B cell (primary cell): ENCODE measurements around the gene MYH7. TPM values are rescaled to one million over a fixed set of nuclear protein-coding genes. Genes with fewer than 3 reads are reported as not detected.
A peak's percentile ranks its signal among the peaks of the same experiment; 100 is the strongest.

Source experiments
- ATAC-seq: fragments of 200-7000 bp; cut with Tn5 transposase; one replicate; pipeline ENCODE4 v1.10.0; 2021; ENCODE audit warnings: low read depth, mild to moderate bottlenecking, moderate number of reproducible peaks, moderate library complexity
- CTCF ChIA-PET: fragments of 350-600 bp; sonication (Branson Sonifier 250); formaldehyde crosslinking; loops from one replicate; lab custom pipeline; 2021; ENCODE audit warnings: antibody characterized with exemption, inconsistent platforms; lab: Charles Lee
- POLR2A ChIA-PET: fragments of 350-600 bp; sonication (Branson Sonifier 250); formaldehyde crosslinking; loops from one replicate; lab custom pipeline; 2021; ENCODE audit warnings: antibody characterized with exemption; lab: Charles Lee
- DNase-seq: peaks from one replicate; pipeline ENCODE4 v3.0.0; 2013
- H2AFZ ChIP-seq: 2 replicates; pipeline ENCODE4 v1.6.1; 2012; ENCODE audit warnings: mild to moderate bottlenecking, low read depth, low read length; ENCODE audit not compliant: insufficient read depth, poor library complexity, severe bottlenecking
- H3K27ac ChIP-seq, 2 donors: 1 replicate in 1 of 2; 2 replicates in 1 of 2; pipeline ENCODE4 v1.5.1; 2012 to 2013; ENCODE audit warnings: low read length in 2 of 2, mild to moderate bottlenecking in 2 of 2, moderate library complexity in 1 of 2
- H3K27me3 ChIP-seq, 4 experiments: fragments of 200-600 bp in 1 of 4; sonication (generic) in 1 of 4; replicated peaks in 1 of 4; 1 replicate in 2 of 4; 2 replicates in 2 of 4; pipeline versions ENCODE4 v1.6.1 to v1.7.0; 2013 to 2016; ENCODE audit warnings: low read length in 3 of 4, mild to moderate bottlenecking in 2 of 4, mixed read lengths in 1 of 4, moderate library complexity in 1 of 4; ENCODE audit not compliant: insufficient read depth in 4 of 4, control insufficient read depth in 3 of 4; ENCODE audit errors: control extremely low read depth in 1 of 4
- H3K36me3 ChIP-seq, 2 experiments: replicated peaks in 1 of 2; 1 replicate in 1 of 2; 2 replicates in 1 of 2; pipeline versions ENCODE4 v1.6.1 to v1.7.1; 2013; ENCODE audit warnings: low read length in 1 of 2; ENCODE audit not compliant: insufficient read depth in 2 of 2, control insufficient read depth in 1 of 2; ENCODE audit errors: control extremely low read depth in 1 of 2, extremely low read depth in 1 of 2
- H3K4me1 ChIP-seq, 2 donors: fragments of 200-600 bp in 1 of 2; sonication (generic) in 1 of 2; 1 replicate in 1 of 2; 2 replicates in 1 of 2; pipeline versions ENCODE4 v1.5.1 to v1.6.1; 2013 to 2017; ENCODE audit warnings: low read length in 2 of 2; ENCODE audit not compliant: control insufficient read depth in 2 of 2, insufficient read depth in 2 of 2
- H3K4me2 ChIP-seq: replicated peaks from 2 replicates; pipeline ENCODE3; 2012; ENCODE audit warnings: mild to moderate bottlenecking, low read depth, low read length; ENCODE audit not compliant: poor library complexity, severe bottlenecking
- H3K4me3 ChIP-seq, 5 experiments: fragments of 200-600 bp in 1 of 5; sonication (generic) in 1 of 5; 1 replicate in 3 of 5; 2 replicates in 2 of 5; pipeline versions ENCODE4 v1.5.1 to v1.7.0; 2011 to 2016; ENCODE audit warnings: low read length in 4 of 5, mild to moderate bottlenecking in 4 of 5, low read depth in 2 of 5, control low read depth in 1 of 5, moderate library complexity in 1 of 5; ENCODE audit not compliant: insufficient read depth in 1 of 5; ENCODE audit errors: control extremely low read depth in 1 of 5, extremely low read depth in 1 of 5
- H3K79me2 ChIP-seq: fragments of 200-600 bp; sonication (generic); one replicate; pipeline ENCODE4 v1.6.0; 2016; ENCODE audit warnings: low read length; ENCODE audit not compliant: control insufficient read depth, insufficient read depth
- H3K9ac ChIP-seq: fragments of 200-600 bp; sonication (generic); 2 replicates; pipeline ENCODE4 v1.6.1; 2017; ENCODE audit warnings: mild to moderate bottlenecking, low read length, moderate library complexity
- H3K9me3 ChIP-seq, 3 donors: one replicate each; pipeline versions ENCODE4 v1.6.1 to v1.7.1; 2013; ENCODE audit warnings: low read length in 2 of 3; ENCODE audit not compliant: control insufficient read depth in 2 of 3, insufficient read depth in 1 of 3; ENCODE audit errors: control extremely low read depth in 1 of 3
- H4K20me1 ChIP-seq: 2 replicates; pipeline ENCODE4 v1.6.0; 2012; ENCODE audit warnings: mild to moderate bottlenecking, low read length; ENCODE audit not compliant: insufficient read depth, control insufficient read depth, poor library complexity, severe bottlenecking
- H3K27ac Mint-ChIP-seq: one replicate; pipeline ENCODE4 v1.8.0; 2021; ENCODE audit warnings: mixed read lengths
- H3K27me3 Mint-ChIP-seq: one replicate; pipeline ENCODE4 v1.8.0; 2021; ENCODE audit warnings: mixed read lengths
- H3K4me1 Mint-ChIP-seq: one replicate; pipeline ENCODE4 v1.8.0; 2021; ENCODE audit warnings: mixed read lengths
- H3K4me3 Mint-ChIP-seq: one replicate; pipeline ENCODE4 v1.8.0; 2021; ENCODE audit warnings: mixed read lengths
- H3K9me3 Mint-ChIP-seq: one replicate; pipeline ENCODE4 v1.8.0; 2022; ENCODE audit warnings: mixed read lengths; ENCODE audit not compliant: insufficient read depth
- EZH2 ChIP-seq: IDR thresholded peaks from 2 replicates; pipeline ENCODE4 v1.6.1; 2012; ENCODE audit warnings: borderline replicate concordance, low read depth, mild to moderate bottlenecking, moderate library complexity, low read length; ENCODE audit not compliant: insufficient read depth, poor library complexity, severe bottlenecking
- WGBS: methylation state at CpG from one replicate; pipeline ENCODE4 v1.1.5; 2013; ENCODE audit warnings: missing lambda C conversion rate; ENCODE audit not compliant: insufficient coverage; 5-methylcytosine and 5-hydroxymethylcytosine counted together
- intact Hi-C: fragments of 100-400 bp; cut with micrococcal nuclease; formaldehyde crosslinking; loops from one replicate; pipeline ENCODE4 v1.10.0; 2022
- polyA plus RNA-seq: library from polyadenylated mRNA; depleted of rRNA; stranded (reverse); fragments of >200 nt; gene quantifications from 2 replicates; pipeline ENCODE4 v1.2.3, GENCODE V29; 2012
- total RNA-seq, 2 donors: library from RNA; stranded (reverse); fragments of 120-200 nt in 1 of 2; gene quantifications; 1 replicate in 1 of 2; 2 replicates in 1 of 2; pipeline versions ENCODE4 v1.2.3 to v1.2.4, GENCODE V29; 2013 to 2022
- TF ChIP-seq, protein P1 (sequence below): fragments of 200-600 bp; IDR thresholded peaks from one replicate; pipeline ENCODE4 v1.8.0; 2022; ENCODE audit warnings: antibody characterized with exemption, mild to moderate bottlenecking

Gene MYH7
- total and polyA plus RNA-seq, 2 donors (not counting 1 experiment from before 2014, with no cell fraction given): not detected

DNA sequence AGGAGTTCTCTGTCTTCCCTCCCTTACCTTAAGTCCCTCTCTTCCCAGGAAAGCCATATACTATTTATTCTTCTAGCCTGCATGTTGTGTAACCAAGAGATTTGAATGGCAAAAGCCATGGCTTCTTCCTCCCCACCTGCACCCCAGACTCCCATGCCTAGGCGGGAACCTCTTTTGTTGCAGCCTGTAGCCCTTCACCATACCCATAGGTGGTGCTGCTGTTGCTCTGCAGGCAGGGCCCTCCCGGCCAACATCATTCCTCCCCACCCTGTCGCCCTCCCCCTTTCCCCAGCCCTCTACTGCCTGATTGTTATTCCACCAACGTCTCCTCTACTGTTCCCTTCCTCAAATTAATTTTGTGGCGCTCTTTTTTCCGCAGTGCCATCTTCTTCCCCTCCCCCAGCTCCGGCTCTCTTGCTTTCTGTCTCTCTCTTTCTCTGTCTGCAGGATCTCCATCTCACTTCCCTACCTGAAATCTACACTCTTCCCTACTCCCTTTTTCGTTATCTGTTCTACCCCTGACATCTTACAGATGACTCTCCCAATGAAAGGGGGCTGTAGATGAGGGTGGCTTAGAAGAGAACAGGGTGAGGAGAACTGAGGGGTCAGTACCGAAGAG is 47.9 kb upstream of the MYH7 start:
- Histone ChIP-seq H3K9me3 (no peaks in the 10 kb centered on the region), H3K27ac (no peak overlapping the region), H3K27me3 (no peaks in the 10 kb centered on the region), H3K4me1 (no peaks in the 10 kb centered on the region), H3K9ac (no peak overlapping the region), H3K4me2 (no peak overlapping the region), H2AFZ (no peak overlapping the region), H4K20me1 (no peaks in the 10 kb centered on the region), H3K4me3 (no peak overlapping the region), H3K79me2 (no peaks in the 10 kb centered on the region), H3K36me3 (peaks cover 5 to 38% of the 10 kb centered on the region in 2 experiments)
- TF ChIP-seq EZH2: no peak
- TF ChIP-seq, protein P1, sequence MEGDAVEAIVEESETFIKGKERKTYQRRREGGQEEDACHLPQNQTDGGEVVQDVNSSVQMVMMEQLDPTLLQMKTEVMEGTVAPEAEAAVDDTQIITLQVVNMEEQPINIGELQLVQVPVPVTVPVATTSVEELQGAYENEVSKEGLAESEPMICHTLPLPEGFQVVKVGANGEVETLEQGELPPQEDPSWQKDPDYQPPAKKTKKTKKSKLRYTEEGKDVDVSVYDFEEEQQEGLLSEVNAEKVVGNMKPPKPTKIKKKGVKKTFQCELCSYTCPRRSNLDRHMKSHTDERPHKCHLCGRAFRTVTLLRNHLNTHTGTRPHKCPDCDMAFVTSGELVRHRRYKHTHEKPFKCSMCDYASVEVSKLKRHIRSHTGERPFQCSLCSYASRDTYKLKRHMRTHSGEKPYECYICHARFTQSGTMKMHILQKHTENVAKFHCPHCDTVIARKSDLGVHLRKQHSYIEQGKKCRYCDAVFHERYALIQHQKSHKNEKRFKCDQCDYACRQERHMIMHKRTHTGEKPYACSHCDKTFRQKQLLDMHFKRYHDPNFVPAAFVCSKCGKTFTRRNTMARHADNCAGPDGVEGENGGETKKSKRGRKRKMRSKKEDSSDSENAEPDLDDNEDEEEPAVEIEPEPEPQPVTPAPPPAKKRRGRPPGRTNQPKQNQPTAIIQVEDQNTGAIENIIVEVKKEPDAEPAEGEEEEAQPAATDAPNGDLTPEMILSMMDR: peak; percentile 10
- no peak for DNase-seq
- intact Hi-C loops: no loop called here
- ChIA-PET POLR2A (no interaction called here), CTCF (interaction anchor here (2.3 to 9.6 kb wide), 3 partner anchors 8 to 80 kb away, joined by 7 to 335 read pairs (median 15); partner anchors contain the start of gene THTPA)
- no peaks in the 10 kb centered on the region for H3K27me3 Mint-ChIP-seq
- H3K4me1 Mint-ChIP-seq: no peaks in the 10 kb centered on the region
- H3K4me3 Mint-ChIP-seq: no peak overlapping the region
- H3K9me3 Mint-ChIP-seq: no peaks in the 10 kb centered on the region
- ATAC-seq: no peak
- H3K27ac Mint-ChIP-seq: no peak overlapping the region
- 70% methylated on average over 8 of the region's 9 CpGs for WGBS

DNA sequence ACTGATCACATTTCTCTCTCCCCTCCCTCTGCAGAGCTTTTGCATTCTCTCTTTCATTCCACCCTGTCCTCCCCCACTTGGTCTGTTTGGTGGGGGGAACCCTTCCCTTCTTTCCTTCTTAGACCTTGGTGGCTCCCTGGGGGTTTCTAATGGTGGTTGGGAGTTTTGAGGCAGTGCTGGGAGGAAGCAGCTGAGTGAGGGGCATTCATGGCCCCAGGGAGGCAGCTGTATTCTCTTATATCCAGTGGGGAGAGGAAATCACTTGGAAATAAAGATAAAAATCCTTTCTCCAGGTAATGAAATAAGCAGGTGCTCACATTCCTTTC is 47.3 kb upstream of the MYH7 start:
- Mint-ChIP-seq H3K27ac (no peak overlapping the region), H3K27me3 (no peaks in the 10 kb centered on the region), H3K9me3 (no peaks in the 10 kb centered on the region), H3K4me1 (no peaks in the 10 kb centered on the region), H3K4me3 (no peak overlapping the region)
- Histone ChIP-seq H3K9ac (no peak overlapping the region), H4K20me1 (no peaks in the 10 kb centered on the region), H3K27me3 (no peaks in the 10 kb centered on the region), H3K4me1 (no peaks in the 10 kb centered on the region), H3K36me3 (peaks cover 5 to 38% of the 10 kb centered on the region in 2 experiments), H3K4me3 (no peak overlapping the region), H3K27ac (no peak overlapping the region), H3K4me2 (no peak overlapping the region), H3K79me2 (no peaks in the 10 kb centered on the region), H2AFZ (no peak overlapping the region), H3K9me3 (no peaks in the 10 kb centered on the region)
- intact Hi-C loops: no loop called here
- POLR2A ChIA-PET: no interaction called here
- no peak for ATAC-seq
- no peak for DNase-seq
- CTCF ChIA-PET: interaction anchor here (9.6 kb wide), 1 partner anchor 76 kb away, joined by 335 read pairs; the partner anchor contains the start of gene THTPA
- TF ChIP-seq EZH2: no peak
- TF ChIP-seq, protein P1: no peak
